Activated T-helper 9 cell treated with anti-CD3 and anti-CD28 coated beads, Interleukin-2, amount 50 U/mL, for 16 hours (primary cell): ENCODE measurements around the gene SNU13.
"Not testable (repeated sequence)": the region's sequence is repeated elsewhere in the genome, so short reads cannot be mapped to it uniquely, and the experiment has no call there.

ENCODE experiments used
- DNase-seq: peaks from one replicate; pipeline ENCODE4 v3.0.0-alpha.2; 2020; ENCODE audit warnings: low read depth

SNU13 gene

GRCh38 chr22:41681616-41682015 is 7.1 kb downstream of the SNU13 start:
- DNase-seq = no peak

GRCh38 chr22:41676134-41676533 is 12.5 kb downstream of the SNU13 start:
- DNase-seq = no peak

GRCh38 chr22:41674846-41675340 is 13.8 kb downstream of the SNU13 start:
- DNase-seq = no peak

- DNase-seq = no peak
Measured at GRCh38 chr22:41672780-41673509, 15.7 kb downstream of the SNU13 start.

- DNase-seq = not testable (repeated sequence)
Measured at GRCh38 chr22:41672096-41672495, 16.6 kb downstream of the SNU13 start.

GRCh38 chr22:41668971-41669911 is 19.4 kb downstream of the SNU13 start:
- no peak for DNase-seq

GRCh38 chr22:41664951-41665350 is 23.7 kb downstream of the SNU13 start:
- no peak for DNase-seq

GRCh38 chr22:41664490-41664889 is 24.2 kb downstream of the SNU13 start:
- no peak for DNase-seq

GRCh38 chr22:41663594-41663993 is 25.1 kb downstream of the SNU13 start:
- DNase-seq = not testable (repeated sequence)

GRCh38 chr22:41661713-41662112 is 27.0 kb downstream of the SNU13 start:
- no peak for DNase-seq

- no peak for DNase-seq
Measured at GRCh38 chr22:41661088-41661487, 27.6 kb downstream of the SNU13 start.

- no peak for DNase-seq
Measured at GRCh38 chr22:41660416-41660815, 28.3 kb downstream of the SNU13 start.

- DNase-seq = no peak
Measured at GRCh38 chr22:41659941-41660340, 28.7 kb downstream of the SNU13 start.

GRCh38 chr22:41658869-41659268 is 29.8 kb downstream of the SNU13 start:
- DNase-seq = no peak

- DNase-seq = no peak
Measured at GRCh38 chr22:41657709-41658108, 31.0 kb downstream of the SNU13 start.

GRCh38 chr22:41656556-41656955 is 32.1 kb downstream of the SNU13 start:
- no peak for DNase-seq

- no peak for DNase-seq
Measured at GRCh38 chr22:41654322-41654721, 34.3 kb downstream of the SNU13 start.

- no peak for DNase-seq
Measured at GRCh38 chr22:41650821-41651220, 37.8 kb downstream of the SNU13 start.

GRCh38 chr22:41650229-41650628 is 38.4 kb downstream of the SNU13 start:
- no peak for DNase-seq

- DNase-seq = no peak
Measured at GRCh38 chr22:41648432-41648831, 40.2 kb downstream of the SNU13 start.

- DNase-seq = no peak
Measured at GRCh38 chr22:41647771-41648170, 40.9 kb downstream of the SNU13 start.

- no peak for DNase-seq
Measured at GRCh38 chr22:41642331-41643110, 46.1 kb downstream of the SNU13 start.
